Sigmoid colon (tissue), 7 donors: ENCODE data around the gene RBM39. TPM values are rescaled to one million over a fixed set of nuclear protein-coding genes. Genes with fewer than 3 reads are reported as not detected.
A peak's percentile ranks its signal among the peaks of the same experiment; 100 is the strongest.

Source experiments
- DNase-seq: peaks from one replicate; pipeline ENCODE4 v3.0.0-alpha.2; 2019
- H3K27ac ChIP-seq, 4 donors: fragments of 200-600 bp; sonication (generic); one replicate each; pipeline ENCODE4 v1.5.1; 2016 to 2019; ENCODE audit warnings: mild to moderate bottlenecking in 1 of 4
- H3K27me3 ChIP-seq, 3 donors: fragments of 200-600 bp; sonication (generic); one replicate each; pipeline ENCODE4 v1.5.1; 2019; ENCODE audit warnings: mild to moderate bottlenecking in 1 of 3
- H3K36me3 ChIP-seq, 4 donors: fragments of 200-600 bp; sonication (generic); one replicate each; pipeline ENCODE4 v1.5.1; 2016 to 2019
- H3K4me1 ChIP-seq, 4 donors: fragments of 200-600 bp; sonication (generic); one replicate each; pipeline ENCODE4 v1.5.1; 2017 to 2019
- H3K4me3 ChIP-seq, 4 donors: fragments of 200-600 bp; sonication (generic); one replicate each; pipeline ENCODE4 v1.5.1; 2017 to 2019; ENCODE audit warnings: mild to moderate bottlenecking in 2 of 4, moderate library complexity in 1 of 4
- H3K9me3 ChIP-seq, 4 donors: fragments of 200-600 bp in 3 of 4; sonication (generic) in 3 of 4; one replicate each; pipeline versions ENCODE4 v1.5.1 to v1.6.1; 2013 to 2019
- CTCF ChIP-seq, 4 experiments: fragments of 450-650 bp in 3 of 4; fragments of 200-600 bp in 1 of 4; IDR thresholded peaks; one replicate each; pipeline ENCODE4 v1.5.1; 2016 to 2019; ENCODE audit warnings: antibody characterized with exemption in 4 of 4, mild to moderate bottlenecking in 3 of 4, moderate library complexity in 2 of 4
- EP300 ChIP-seq, 4 donors: sonication (generic); formaldehyde crosslinking; IDR thresholded peaks; one replicate each; pipeline ENCODE4 v1.6.1; 2017; ENCODE audit warnings: antibody characterized with exemption in 4 of 4
- POLR2A ChIP-seq, 2 donors: fragments of 450-650 bp; IDR thresholded peaks; one replicate each; pipeline ENCODE4 v1.6.1; 2016; ENCODE audit warnings: antibody characterized with exemption in 2 of 2, mild to moderate bottlenecking in 2 of 2, moderate library complexity in 2 of 2
- POLR2AphosphoS5 ChIP-seq, 4 donors: sonication (generic); formaldehyde crosslinking; IDR thresholded peaks; one replicate each; pipeline ENCODE4 v1.6.1; 2017; ENCODE audit warnings: antibody characterized with exemption in 4 of 4
- WGBS, 2 donors: extraction: QIAGEN DNeasy Blood & Tissue Kit; methylation state at CpG; one replicate each; pipeline ENCODE4 v1.1.7; 2013; 5-methylcytosine and 5-hydroxymethylcytosine counted together
- intact Hi-C: fragments of 100-400 bp; cut with DNase I; formaldehyde crosslinking; loops from one replicate; pipeline ENCODE4 v1.15.1; 2023
- polyA plus RNA-seq, 3 donors: library from polyadenylated mRNA; stranded (reverse); fragments of 200-250 nt; gene quantifications; one replicate each; pipeline ENCODE4 v1.2.3, GENCODE V29; 2013
- total RNA-seq, 4 donors: library from RNA; depleted of rRNA; stranded (reverse); fragments of >200 nt; gene quantifications; one replicate each; pipeline ENCODE4 v1.1.0, GENCODE V29; 2016
- donor health status: healthy with polysubstance abuse.
- donor health status: Bipolar disorder and iron deficiency.
- donor health status: healthy.

Gene RBM39
- total and polyA plus RNA-seq, 7 donors, result 68.2 to 408 (median 281) TPM

- Histone ChIP-seq H3K27ac (no peak overlapping the region), H3K4me1 (peaks cover 0 to 10% (median 2%) of the 10 kb centered on the region in 4 donors), H3K27me3 (no peaks in the 10 kb centered on the region), H3K9me3 (no peaks in the 10 kb centered on the region), H3K36me3 (peaks cover 70 to 100% (median 89%) of the 10 kb centered on the region in 4 donors), H3K4me3 (no peak overlapping the region)
- intact Hi-C loops, result no loop called here
- DNase-seq, result no peak
- 84 to 88% methylated on average over 3 of the region's 3 CpGs for WGBS, 2 donors
- TF ChIP-seq POLR2AphosphoS5 (IDR thresholded peaks at IDR 0.05), result peak in 1 of 4 donors; percentile 2
- TF ChIP-seq POLR2A (IDR thresholded peaks at IDR 0.05), result no peak
- no peak for TF ChIP-seq EP300 (IDR thresholded peaks at IDR 0.05)
- no peak for TF ChIP-seq CTCF (IDR thresholded peaks at IDR 0.05)
These were observed 20.4 kb downstream of the RBM39 start for GRCh38 chr20:35721621-35722020.

- H3K4me1 ChIP-seq, result peaks cover 0 to 10% (median 2%) of the 10 kb centered on the region in 4 donors
- no peak for DNase-seq
- H3K27me3 ChIP-seq, result no peaks in the 10 kb centered on the region
- no peak overlapping the region for H3K4me3 ChIP-seq
- no peaks in the 10 kb centered on the region for H3K9me3 ChIP-seq
- H3K36me3 ChIP-seq, result peaks cover 66 to 100% (median 89%) of the 10 kb centered on the region in 4 donors
- H3K27ac ChIP-seq, result no peak overlapping the region
- WGBS, 2 donors, result 91 to 97% methylated on average over 3 of the region's 3 CpGs
- TF ChIP-seq POLR2AphosphoS5 (IDR thresholded peaks at IDR 0.05) (peak in 1 of 4 donors; percentile 1), POLR2A (IDR thresholded peaks at IDR 0.05) (no peak), CTCF (IDR thresholded peaks at IDR 0.05) (no peak), EP300 (IDR thresholded peaks at IDR 0.05) (no peak)
- intact Hi-C loops, result no loop called here
These were observed 20.8 kb downstream of the RBM39 start for GRCh38 chr20:35721219-35721618.

- Histone ChIP-seq H3K9me3 (no peaks in the 10 kb centered on the region), H3K4me1 (peaks cover 0 to 10% (median 2%) of the 10 kb centered on the region in 4 donors), H3K27ac (no peak overlapping the region), H3K4me3 (no peak overlapping the region), H3K36me3 (peaks cover 64 to 100% (median 89%) of the 10 kb centered on the region in 4 donors), H3K27me3 (no peaks in the 10 kb centered on the region)
- intact Hi-C loops, result no loop called here
- whole genome bisulfite sequencing, 2 donors, result 93 to 94% methylated on average over 13 of the region's 13 CpGs
- DNase-seq, result no peak
- TF ChIP-seq POLR2A (IDR thresholded peaks at IDR 0.05) (no peak), POLR2AphosphoS5 (IDR thresholded peaks at IDR 0.05) (no peak), CTCF (IDR thresholded peaks at IDR 0.05) (no peak), EP300 (IDR thresholded peaks at IDR 0.05) (no peak)
These were observed 21.6 kb downstream of the RBM39 start for GRCh38 chr20:35720165-35721123.

DNA sequence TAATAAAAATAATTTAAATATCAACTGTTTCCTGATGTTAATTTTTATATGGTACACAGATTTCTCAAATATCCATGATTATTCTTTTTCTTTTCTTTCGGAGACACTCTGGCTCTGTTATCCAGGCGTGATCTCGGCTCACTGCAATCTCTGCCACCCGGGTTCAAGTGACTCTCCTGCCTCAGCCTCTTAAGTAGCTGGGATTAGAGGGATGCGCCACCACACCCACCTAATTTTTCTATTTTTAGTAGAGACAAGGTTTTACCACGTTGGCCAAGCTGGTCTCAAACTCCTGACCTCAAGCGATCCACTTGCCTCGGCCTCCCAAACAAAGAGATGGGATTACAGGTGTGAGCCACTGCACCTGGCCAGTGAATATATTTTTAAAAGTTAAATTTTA is 22.3 kb downstream of the RBM39 start:
- DNase-seq, result no peak
- intact Hi-C loops, result no loop called here
- Histone ChIP-seq H3K36me3 (peaks cover 68 to 100% (median 89%) of the 10 kb centered on the region in 4 donors), H3K9me3 (no peaks in the 10 kb centered on the region), H3K4me3 (no peak overlapping the region), H3K4me1 (peaks cover 0 to 10% (median 2%) of the 10 kb centered on the region in 4 donors), H3K27ac (no peak overlapping the region), H3K27me3 (no peaks in the 10 kb centered on the region)
- 68 to 75% methylated on average over 8 of the region's 8 CpGs for WGBS, 2 donors
- no peak for TF ChIP-seq POLR2A (IDR thresholded peaks at IDR 0.05)
- TF ChIP-seq EP300 (IDR thresholded peaks at IDR 0.05), result no peak
- no peak for TF ChIP-seq POLR2AphosphoS5 (IDR thresholded peaks at IDR 0.05)
- no peak for TF ChIP-seq CTCF (IDR thresholded peaks at IDR 0.05)
